22Rv1 (cell line): ENCODE data around the gene GUK1.

Experiments used
- H3K27ac ChIP-seq: fragments of 450-650 bp; 2 replicates; pipeline ENCODE4 v1.5.1; 2017
- CTCF ChIP-seq: fragments of 450-650 bp; IDR thresholded peaks from 2 replicates; pipeline ENCODE4 v1.5.1; 2017; ENCODE audit warnings: mild to moderate bottlenecking
- ZFX ChIP-seq: fragments of 450-650 bp; IDR thresholded peaks from 2 replicates; pipeline ENCODE4 v1.6.1; 2017; ENCODE audit warnings: antibody characterized with exemption, borderline replicate concordance

The GUK1 gene

GRCh38 chr1:228156941-228157728 lies 17.1 kb downstream of the GUK1 start:
- H3K27ac ChIP-seq, result no peak overlapping the region
- TF ChIP-seq ZFX, result no peak
- no peak for TF ChIP-seq CTCF

- TF ChIP-seq CTCF, result no peak
- no peak for TF ChIP-seq ZFX
Observed at GRCh38 chr1:228157729-228158126, 17.6 kb downstream of the GUK1 start.

GRCh38 chr1:228158151-228159007 lies 18.3 kb downstream of the GUK1 start:
- TF ChIP-seq ZFX (no peak), CTCF (no peak)
- H3K27ac ChIP-seq, result no peak overlapping the region

More at GRCh38 chr1:228157729-228158126, 17.6 kb downstream of the GUK1 start:
- H3K27ac ChIP-seq, result no peak overlapping the region

GRCh38 chr1:228159008-228159665 lies 19.1 kb downstream of the GUK1 start:
- TF ChIP-seq CTCF, result no peak
- no peak for TF ChIP-seq ZFX
- no peak overlapping the region for H3K27ac ChIP-seq

GRCh38 chr1:228160201-228160761 lies 20.2 kb downstream of the GUK1 start:
- H3K27ac ChIP-seq, result no peak overlapping the region
- TF ChIP-seq ZFX (no peak), CTCF (no peak)

- H3K27ac ChIP-seq, result no peak overlapping the region
- TF ChIP-seq ZFX (no peak), CTCF (no peak)
Observed at GRCh38 chr1:228161362-228161761, 21.3 kb downstream of the GUK1 start.
